Stimulated activated CD4-positive, alpha-beta T cell treated with anti-CD3 and anti-CD28 coated beads, Interleukin-1b, Interleukin-23, amount 100 ng/mL, for 24 hours (primary cell): ENCODE data around the gene TEX26.

Source experiments
- DNase-seq, 4 experiments: peaks; one replicate each; pipeline ENCODE4 v3.0.0-alpha.2; 2020; ENCODE audit warnings: low read depth in 4 of 4, low spot score in 1 of 4

TEX26 gene

GRCh38 chr13:30974350-30974749 lies 41.9 kb downstream of the TEX26 start:
- no peak for DNase-seq

- DNase-seq, result no peak
Measured at GRCh38 chr13:30976025-30976424, 43.6 kb downstream of the TEX26 start.

- DNase-seq, result peak; percentile 18 to 30 (median 25)
Measured at GRCh38 chr13:30978981-30979956, 46.8 kb downstream of the TEX26 start.

GRCh38 chr13:30982506-30982905 lies 50.0 kb downstream of the TEX26 start:
- DNase-seq, result no peak

GRCh38 chr13:30982906-30983305 lies 50.5 kb downstream of the TEX26 start:
- no peak for DNase-seq

- no peak for DNase-seq
Measured at GRCh38 chr13:30983431-30983830, 51.0 kb downstream of the TEX26 start.

- DNase-seq, result no peak
Measured at GRCh38 chr13:30984620-30985019, 52.2 kb downstream of the TEX26 start.

GRCh38 chr13:30985637-30986205 lies 53.3 kb downstream of the TEX26 start:
- DNase-seq, result no peak

- no peak for DNase-seq
Measured at GRCh38 chr13:30991184-30991583, 58.7 kb downstream of the TEX26 start.

- no peak for DNase-seq
Measured at GRCh38 chr13:30991922-30992321, 59.5 kb downstream of the TEX26 start.

GRCh38 chr13:30995331-30995730 lies 62.9 kb downstream of the TEX26 start:
- no peak for DNase-seq

GRCh38 chr13:30997697-30998096 lies 65.2 kb downstream of the TEX26 start:
- no peak for DNase-seq

- no peak for DNase-seq
Measured at GRCh38 chr13:30998136-30999088, 66.0 kb downstream of the TEX26 start.

- no peak for DNase-seq
Measured at GRCh38 chr13:31000889-31001288, 68.4 kb downstream of the TEX26 start.

- no peak for DNase-seq
Measured at GRCh38 chr13:31001647-31002046, 69.2 kb downstream of the TEX26 start.

- DNase-seq, result no peak
Measured at GRCh38 chr13:31005066-31005465, 72.6 kb downstream of the TEX26 start.

GRCh38 chr13:31007417-31007816 lies 75.0 kb downstream of the TEX26 start:
- DNase-seq, result no peak

- DNase-seq, result peak in 1 of 4 experiments; percentile 1
Measured at GRCh38 chr13:31008400-31009115, 76.1 kb downstream of the TEX26 start.

- DNase-seq, result no peak
Measured at GRCh38 chr13:31009166-31009565, 76.7 kb downstream of the TEX26 start.

GRCh38 chr13:31010296-31010695 lies 77.8 kb downstream of the TEX26 start:
- DNase-seq, result no peak
